ENCODE results near the gene DPY19L3.

GRCh38 chr19:32458500-32459123, 53.0 kb downstream of the DPY19L3 start:
- TF ChIP-seq CTCF (IDR thresholded peaks at IDR 0.05), result no peak
- TF ChIP-seq SIN3A (IDR thresholded peaks at IDR 0.05; ENCODE audit: borderline replicate concordance, insufficient read depth, low read depth, low read length), result no peak
